Brain microvascular endothelial cell (primary cell): Measurements from ENCODE around the gene OBP2A.

ENCODE experiments used
- DNase-seq: peaks from one replicate; pipeline ENCODE4 v3.0.0-alpha.2; 2020
- H3K27ac ChIP-seq: fragments of 250-450 bp; sonication (Bioruptor Pico); 2 replicates; pipeline ENCODE4 v1.5.1; 2020; ENCODE audit warnings: mild to moderate bottlenecking, moderate library complexity
- H3K27me3 ChIP-seq: fragments of 250-450 bp; sonication (Bioruptor Pico); replicated peaks from 2 replicates; pipeline ENCODE4 v1.5.1; 2020; ENCODE audit warnings: mild to moderate bottlenecking
- H3K36me3 ChIP-seq: fragments of 250-450 bp; sonication (Bioruptor Pico); replicated peaks from 2 replicates; pipeline ENCODE4 v1.5.1; 2020; ENCODE audit warnings: mild to moderate bottlenecking
- H3K4me3 ChIP-seq: 2 replicates; pipeline ENCODE4 v1.5.1; 2011; ENCODE audit warnings: low read depth, mild to moderate bottlenecking, control low read depth, low read length, moderate library complexity
- in situ Hi-C: cut with HindIII; loops from 2 replicates; pipeline ENCODE4 v1.10.0; 2017; ENCODE audit warnings: low sequenced_read_pairs, low pct_ligation_motif_present
- TF ChIP-seq, protein P1 (sequence below): IDR thresholded peaks from 2 replicates; pipeline ENCODE4 v1.5.1; 2011; ENCODE audit warnings: low read depth, mild to moderate bottlenecking, moderate library complexity, low read length, control low read depth, inconsistent platforms; ENCODE audit errors: missing control alignments

The OBP2A gene

DNA sequence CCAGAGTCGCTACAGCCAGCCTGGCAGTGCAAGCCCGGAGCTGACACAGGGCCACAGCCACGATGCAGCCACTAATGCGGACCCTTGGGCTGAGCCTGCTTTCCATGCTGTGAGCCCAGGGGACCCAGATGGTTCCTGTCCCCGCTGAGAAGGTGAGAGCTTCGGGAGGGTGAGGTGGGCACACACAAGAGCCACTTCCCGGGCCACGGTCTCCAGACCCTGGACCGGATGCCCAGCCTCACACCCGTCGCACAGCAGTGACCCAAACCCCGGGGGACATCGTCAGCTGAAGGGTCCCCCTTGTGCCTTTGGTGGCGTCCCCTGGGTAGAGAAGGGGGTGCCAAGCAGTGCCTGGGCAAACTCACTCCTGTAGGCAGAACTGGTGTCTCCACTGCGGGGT, 29.0 kb downstream of the OBP2A start:
- Histone ChIP-seq H3K4me3 (no peak overlapping the region), H3K27ac (no peak overlapping the region), H3K27me3 (no peaks in the 10 kb centered on the region), H3K36me3 (no peaks in the 10 kb centered on the region)
- TF ChIP-seq, protein P1, sequence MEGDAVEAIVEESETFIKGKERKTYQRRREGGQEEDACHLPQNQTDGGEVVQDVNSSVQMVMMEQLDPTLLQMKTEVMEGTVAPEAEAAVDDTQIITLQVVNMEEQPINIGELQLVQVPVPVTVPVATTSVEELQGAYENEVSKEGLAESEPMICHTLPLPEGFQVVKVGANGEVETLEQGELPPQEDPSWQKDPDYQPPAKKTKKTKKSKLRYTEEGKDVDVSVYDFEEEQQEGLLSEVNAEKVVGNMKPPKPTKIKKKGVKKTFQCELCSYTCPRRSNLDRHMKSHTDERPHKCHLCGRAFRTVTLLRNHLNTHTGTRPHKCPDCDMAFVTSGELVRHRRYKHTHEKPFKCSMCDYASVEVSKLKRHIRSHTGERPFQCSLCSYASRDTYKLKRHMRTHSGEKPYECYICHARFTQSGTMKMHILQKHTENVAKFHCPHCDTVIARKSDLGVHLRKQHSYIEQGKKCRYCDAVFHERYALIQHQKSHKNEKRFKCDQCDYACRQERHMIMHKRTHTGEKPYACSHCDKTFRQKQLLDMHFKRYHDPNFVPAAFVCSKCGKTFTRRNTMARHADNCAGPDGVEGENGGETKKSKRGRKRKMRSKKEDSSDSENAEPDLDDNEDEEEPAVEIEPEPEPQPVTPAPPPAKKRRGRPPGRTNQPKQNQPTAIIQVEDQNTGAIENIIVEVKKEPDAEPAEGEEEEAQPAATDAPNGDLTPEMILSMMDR: no peak
- in situ Hi-C loops: no loop called here
- no peak for DNase-seq

DNA sequence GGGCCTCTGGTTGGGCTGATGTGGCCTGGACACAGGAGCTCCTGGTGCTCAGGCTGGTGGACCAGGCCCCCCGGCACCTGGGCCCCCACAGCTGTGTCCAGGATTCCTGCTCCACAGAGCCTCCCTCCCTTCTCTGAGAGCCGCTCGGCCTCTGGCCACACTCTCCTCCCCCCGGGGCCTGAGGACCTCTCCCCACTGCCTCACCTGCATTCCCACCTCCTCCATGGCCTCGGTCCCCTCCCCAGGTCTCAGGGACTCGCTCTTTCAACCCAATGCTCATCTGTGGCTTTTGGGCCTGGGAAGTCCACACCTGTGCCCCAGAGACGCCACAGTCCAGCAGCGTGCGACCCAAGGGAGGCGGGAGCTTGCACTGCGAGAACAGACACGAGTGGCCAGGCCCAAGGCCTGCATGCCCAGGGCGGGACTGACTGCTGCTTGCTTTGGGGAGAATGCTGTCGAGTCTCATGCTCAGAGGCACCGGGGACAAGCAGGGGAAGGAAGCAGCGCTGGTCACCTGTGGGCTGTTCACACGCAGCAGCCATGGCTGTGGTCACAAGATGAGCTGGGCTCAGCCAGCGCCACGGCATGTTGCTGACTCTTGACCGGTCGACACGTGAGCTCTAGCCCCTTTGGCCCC, 30.2 kb downstream of the OBP2A start:
- no peak overlapping the region for H3K27ac ChIP-seq
- TF ChIP-seq, protein P1: no peak
- no peak overlapping the region for H3K4me3 ChIP-seq
- in situ Hi-C loops: no loop called here
- no peaks in the 10 kb centered on the region for H3K36me3 ChIP-seq
- no peak for DNase-seq
- H3K27me3 ChIP-seq: no peaks in the 10 kb centered on the region

DNA sequence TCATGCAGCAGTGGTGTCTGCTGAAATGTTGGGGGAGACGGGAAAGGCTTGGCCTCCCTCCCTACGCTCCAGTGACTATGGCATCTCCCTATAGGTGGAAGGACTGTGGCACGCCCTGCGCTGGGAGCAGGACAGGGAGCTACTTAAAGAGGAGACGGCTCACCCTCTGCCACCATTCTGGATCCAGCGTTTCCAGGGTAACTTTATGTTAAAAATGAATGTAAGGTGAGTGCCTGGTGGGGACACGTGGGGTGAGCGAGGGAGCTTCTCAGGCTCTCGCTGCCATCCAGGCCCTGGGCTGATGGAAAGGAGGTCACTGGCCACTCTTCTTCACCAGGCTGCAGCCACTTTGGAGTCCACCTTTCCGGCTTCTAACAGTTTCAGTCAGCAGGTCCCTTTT, 31.3 kb downstream of the OBP2A start:
- in situ Hi-C loops: no loop called here
- H3K27ac ChIP-seq: no peak overlapping the region

DNA sequence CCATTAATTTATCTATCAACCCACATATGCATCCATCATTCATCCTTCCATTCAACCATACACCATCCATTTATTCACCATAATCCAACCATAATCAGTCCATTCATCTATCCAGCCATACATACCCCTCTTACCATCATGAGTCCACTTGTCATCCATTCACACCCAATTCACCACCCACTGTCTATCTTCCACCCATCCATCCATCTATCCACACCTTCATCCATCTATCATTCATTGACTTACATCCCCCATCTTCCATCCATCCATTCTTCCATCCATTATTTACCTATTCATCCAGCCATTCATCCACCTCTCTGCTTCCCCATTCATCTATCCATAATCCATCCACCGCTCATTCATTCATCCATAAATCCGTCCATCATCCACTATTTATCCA, 33.4 kb downstream of the OBP2A start:
- H3K27me3 ChIP-seq: no peaks in the 10 kb centered on the region
- DNase-seq: no peak
- in situ Hi-C loops: no loop called here
- TF ChIP-seq, protein P1: no peak
- no peak overlapping the region for H3K27ac ChIP-seq
- H3K36me3 ChIP-seq: no peaks in the 10 kb centered on the region
- H3K4me3 ChIP-seq: no peak overlapping the region

More for the DNA sequence above, 31.3 kb downstream of the OBP2A start:
- Histone ChIP-seq H3K4me3 (no peak overlapping the region), H3K36me3 (no peaks in the 10 kb centered on the region), H3K27me3 (no peaks in the 10 kb centered on the region)
- TF ChIP-seq, protein P1: no peak
- DNase-seq: no peak

DNA sequence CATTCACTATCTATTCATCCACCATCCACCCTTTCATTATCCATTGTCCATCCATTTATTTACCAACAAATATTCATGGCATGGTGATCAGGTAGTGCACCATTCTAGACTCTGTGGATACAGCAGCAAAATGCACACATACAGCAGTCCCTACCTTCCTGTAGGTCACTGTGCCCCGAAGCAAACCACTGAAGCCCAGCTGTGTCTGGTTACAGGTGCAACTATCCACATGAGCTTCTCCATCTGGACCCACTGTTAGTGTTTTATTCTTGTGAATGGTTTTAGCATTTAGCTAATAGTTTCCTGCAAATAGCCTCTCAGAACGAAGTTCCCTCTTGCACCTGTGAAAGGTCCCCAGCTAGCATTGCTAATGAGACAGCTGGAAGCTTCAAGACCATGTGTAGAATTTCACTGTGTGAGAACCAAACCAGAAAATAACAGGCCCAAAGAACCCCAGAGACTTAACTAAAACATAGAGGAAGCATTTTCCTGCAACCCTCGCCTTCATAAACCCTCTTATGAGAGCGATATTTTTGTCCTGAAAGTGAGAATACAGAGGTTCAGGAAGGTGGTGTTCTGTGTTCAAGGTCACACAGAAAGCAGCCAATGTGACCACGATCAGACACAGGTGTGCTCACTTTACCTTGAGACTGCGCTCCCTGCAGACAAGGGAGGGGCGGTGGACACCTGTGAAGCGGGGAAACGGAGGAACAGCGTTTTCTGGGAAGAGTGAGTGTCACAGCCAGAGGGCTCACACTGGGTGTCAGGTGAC, 34.1 kb downstream of the OBP2A start:
- Histone ChIP-seq H3K27me3 (no peaks in the 10 kb centered on the region), H3K4me3 (no peak overlapping the region), H3K36me3 (no peaks in the 10 kb centered on the region), H3K27ac (no peak overlapping the region)
- in situ Hi-C loops: no loop called here
- no peak for DNase-seq
- TF ChIP-seq, protein P1: no peak
